GM23338 (cell line): ENCODE results near the gene SMOC1. TPM values are rescaled to one million over a fixed set of nuclear protein-coding genes. Genes with fewer than 3 reads are reported as not detected.

Source experiments
- ATAC-seq: fragments of 200-7000 bp; cut with Tn5 transposase; 3 replicates; pipeline ENCODE4 v1.9.1; 2020
- DNase-seq: peaks from one replicate; pipeline ENCODE4 v3.0.0-alpha.2; 2015; ENCODE audit warnings: low spot score
- H2AFZ ChIP-seq: fragments of 200-600 bp; sonication (generic); 2 replicates; pipeline ENCODE4 v1.8.0; 2016; ENCODE audit warnings: antibody characterized with exemption, mild to moderate bottlenecking, moderate library complexity
- H3F3A ChIP-seq: fragments of 200-600 bp; sonication (generic); replicated peaks from 2 replicates; pipeline ENCODE4 v1.8.0; 2017; ENCODE audit warnings: antibody characterized with exemption, mixed run types, low read depth
- H3K27ac ChIP-seq: fragments of 200-600 bp; sonication (generic); 2 replicates; pipeline ENCODE4 v1.6.1; 2016; ENCODE audit warnings: low read depth
- H3K27me3 ChIP-seq: fragments of 200-600 bp; sonication (generic); 2 replicates; pipeline ENCODE4 v1.8.0; 2016; ENCODE audit warnings: mild to moderate bottlenecking, mixed run types, moderate library complexity; ENCODE audit not compliant: insufficient read depth
- H3K36me3 ChIP-seq: fragments of 200-600 bp; sonication (generic); 2 replicates; pipeline ENCODE4 v1.8.0; 2016; ENCODE audit warnings: mild to moderate bottlenecking; ENCODE audit not compliant: insufficient read depth
- H3K4me1 ChIP-seq: fragments of 200-600 bp; sonication (generic); 2 replicates; pipeline ENCODE4 v1.8.0; 2016; ENCODE audit warnings: mild to moderate bottlenecking, moderate library complexity; ENCODE audit not compliant: insufficient read depth
- H3K4me2 ChIP-seq: fragments of 200-600 bp; sonication (generic); 2 replicates; pipeline ENCODE4 v1.7.1; 2017; ENCODE audit warnings: mixed run types
- H3K4me3 ChIP-seq: fragments of 200-600 bp; sonication (generic); 2 replicates; pipeline ENCODE4 v1.6.1; 2016; ENCODE audit warnings: mixed run types
- H3K79me2 ChIP-seq: fragments of 200-600 bp; sonication (generic); replicated peaks from 2 replicates; pipeline ENCODE4 v1.8.0; 2017; ENCODE audit warnings: mild to moderate bottlenecking; ENCODE audit not compliant: insufficient read depth
- H3K9me2 ChIP-seq: fragments of 200-600 bp; sonication (generic); 2 replicates; pipeline ENCODE4 v1.8.0; 2017; ENCODE audit not compliant: insufficient read depth
- H4K20me1 ChIP-seq: fragments of 200-600 bp; sonication (generic); replicated peaks from 2 replicates; pipeline ENCODE4 v1.8.0; 2017; ENCODE audit warnings: mild to moderate bottlenecking; ENCODE audit not compliant: insufficient read depth
- H3K27ac Mint-ChIP-seq: 2 replicates; pipeline ENCODE4 v1.8.0; 2020; ENCODE audit warnings: inconsistent platforms, mild to moderate bottlenecking, moderate library complexity, mixed read lengths
- H3K27me3 Mint-ChIP-seq: 3 replicates; pipeline ENCODE4 v1.8.0; 2022; ENCODE audit warnings: low read depth, mild to moderate bottlenecking, moderate library complexity, mixed read lengths, inconsistent platforms; ENCODE audit not compliant: insufficient read depth, poor library complexity
- H3K36me3 Mint-ChIP-seq: 3 replicates; pipeline ENCODE4 v1.8.0; 2021; ENCODE audit warnings: low read depth, mild to moderate bottlenecking, inconsistent platforms, moderate library complexity, mixed read lengths
- H3K4me1 Mint-ChIP-seq: 3 replicates; pipeline ENCODE4 v1.8.0; 2020; ENCODE audit warnings: mild to moderate bottlenecking, inconsistent platforms, mixed read lengths
- H3K4me3 Mint-ChIP-seq: 3 replicates; pipeline ENCODE4 v1.8.0; 2021; ENCODE audit warnings: moderate library complexity, mild to moderate bottlenecking, inconsistent platforms, mixed read lengths
- H3K9me3 Mint-ChIP-seq: 3 replicates; pipeline ENCODE4 v1.8.0; 2020; ENCODE audit warnings: moderate library complexity, mild to moderate bottlenecking, inconsistent platforms, mixed read lengths
- CREB1 ChIP-seq: fragments of 250-450 bp; sonication (Bioruptor Pico); IDR thresholded peaks from 2 replicates; pipeline ENCODE4 v1.5.0; 2020; ENCODE audit warnings: low read depth, mild to moderate bottlenecking, moderate library complexity
- ETS1 ChIP-seq: IDR thresholded peaks from 2 replicates; pipeline ENCODE4 v1.6.1; 2016; ENCODE audit warnings: antibody characterized with exemption
- EZH2 ChIP-seq: fragments of 200-600 bp; sonication (generic); IDR thresholded peaks from one replicate; pipeline ENCODE4 v1.8.0; 2017; ENCODE audit warnings: antibody characterized with exemption, mild to moderate bottlenecking, low read depth; ENCODE audit not compliant: unreplicated experiment
- EZH2phosphoT487 ChIP-seq: fragments of 200-600 bp; sonication (generic); IDR thresholded peaks from one replicate; pipeline ENCODE4 v1.8.1; 2018; ENCODE audit warnings: antibody characterized with exemption; ENCODE audit not compliant: unreplicated experiment
- JUNB ChIP-seq: IDR thresholded peaks from one replicate; pipeline ENCODE4 v1.6.1; 2016; ENCODE audit warnings: antibody characterized with exemption; ENCODE audit not compliant: unreplicated experiment
- REST ChIP-seq: IDR thresholded peaks from one replicate; pipeline ENCODE4 v1.6.1; 2018; ENCODE audit warnings: antibody characterized with exemption; ENCODE audit not compliant: unreplicated experiment
- ZNF462 ChIP-seq: fragments of 250-450 bp; sonication (Bioruptor Pico); IDR thresholded peaks from 2 replicates; pipeline ENCODE4 v1.5.0; 2020; ENCODE audit warnings: mild to moderate bottlenecking, moderate library complexity
- polyA plus RNA-seq: library from polyadenylated mRNA; unstranded; fragments of >200 nt; fragmentation: Nextera tagmentation; extraction: Ambion mirVana; gene quantifications from 2 replicates; pipeline ENCODE4 v1.2.1, GENCODE V29; 2016
- total RNA-seq: library from RNA; depleted of rRNA; stranded (reverse); fragments of >200 nt; shearing (Covaris generic); gene quantifications from 2 replicates; pipeline ENCODE4 v1.2.3, GENCODE V29; 2014

The SMOC1 gene
- total and polyA plus RNA-seq, 2 experiments from 2014 or later: 0.79 to 1.6 TPM

- Mint-ChIP-seq H3K9me3 (no peaks in the 10 kb centered on the region), H3K4me1 (peaks cover 28% of the 10 kb centered on the region), H3K27me3 (peaks cover 8% of the 10 kb centered on the region), H3K27ac (no peak overlapping the region), H3K4me3 (no peak overlapping the region), H3K36me3 (no peaks in the 10 kb centered on the region)
- H3K4me2 ChIP-seq: no peak overlapping the region
- H3K4me3 ChIP-seq: no peak overlapping the region
- TF ChIP-seq ZNF462 (CRISPR knock-in tag) (no peak), EZH2 (no peak), EZH2phosphoT487 (no peak), ETS1 (no peak)
- no peak overlapping the region for H2AFZ ChIP-seq
- no peak overlapping the region for H3K27ac ChIP-seq
- H3K27me3 ChIP-seq: no peaks in the 10 kb centered on the region
- no peaks in the 10 kb centered on the region for H3F3A ChIP-seq
- DNase-seq: no peak
- H4K20me1 ChIP-seq: no peaks in the 10 kb centered on the region
- H3K36me3 ChIP-seq: no peaks in the 10 kb centered on the region
- peaks cover 10% of the 10 kb centered on the region for H3K4me1 ChIP-seq
- ATAC-seq: no peak
- peaks cover 4% of the 10 kb centered on the region; the same call in 1 of the 2 replicates for H3K9me2 ChIP-seq
- H3K79me2 ChIP-seq: no peaks in the 10 kb centered on the region
Measured at GRCh38 chr14:69990323-69990722, 111.1 kb downstream of the SMOC1 start.

GRCh38 chr14:69991422-69991821 is 112.2 kb downstream of the SMOC1 start:
- no peak overlapping the region for H3K27ac ChIP-seq
- peaks cover 10% of the 10 kb centered on the region for H3K4me1 ChIP-seq
- no peak overlapping the region for H3K4me3 Mint-ChIP-seq
- ATAC-seq (no peak), DNase-seq (no peak)
- peaks cover 4% of the 10 kb centered on the region; the same call in 1 of the 2 replicates for H3K9me2 ChIP-seq
- peaks cover 6% of the 10 kb centered on the region for H3K27me3 Mint-ChIP-seq
- H4K20me1 ChIP-seq: no peaks in the 10 kb centered on the region
- 0 out of 2 replicates have a peak overlapping the region, but pooled peaks have one; percentile 56 for H2AFZ ChIP-seq
- peaks cover 28% of the 10 kb centered on the region for H3K4me1 Mint-ChIP-seq
- H3K36me3 Mint-ChIP-seq: no peaks in the 10 kb centered on the region
- no peaks in the 10 kb centered on the region for H3K79me2 ChIP-seq
- H3K4me3 ChIP-seq: no peak overlapping the region
- no peak overlapping the region for H3K4me2 ChIP-seq
- no peaks in the 10 kb centered on the region for H3K27me3 ChIP-seq
- H3F3A ChIP-seq: no peaks in the 10 kb centered on the region
- no peaks in the 10 kb centered on the region for H3K9me3 Mint-ChIP-seq
- H3K36me3 ChIP-seq: no peaks in the 10 kb centered on the region
- no peak overlapping the region for H3K27ac Mint-ChIP-seq
- TF ChIP-seq CREB1 (no peak), EZH2 (no peak), REST (no peak), JUNB (no peak)
